Sigmoid colon (tissue), 7 donors: ENCODE results near the gene DICER1. TPM values are rescaled to one million over a fixed set of nuclear protein-coding genes. Genes with fewer than 3 reads are reported as not detected.

Source experiments
- DNase-seq: peaks from one replicate; pipeline ENCODE4 v3.0.0-alpha.2; 2019
- H3K27ac ChIP-seq, 4 donors: fragments of 200-600 bp; sonication (generic); one replicate each; pipeline ENCODE4 v1.5.1; 2016 to 2019; ENCODE audit warnings: mild to moderate bottlenecking in 1 of 4
- H3K27me3 ChIP-seq, 3 donors: fragments of 200-600 bp; sonication (generic); one replicate each; pipeline ENCODE4 v1.5.1; 2019; ENCODE audit warnings: mild to moderate bottlenecking in 1 of 3
- H3K36me3 ChIP-seq, 4 donors: fragments of 200-600 bp; sonication (generic); one replicate each; pipeline ENCODE4 v1.5.1; 2016 to 2019
- H3K4me1 ChIP-seq, 4 donors: fragments of 200-600 bp; sonication (generic); one replicate each; pipeline ENCODE4 v1.5.1; 2017 to 2019
- H3K4me3 ChIP-seq, 4 donors: fragments of 200-600 bp; sonication (generic); one replicate each; pipeline ENCODE4 v1.5.1; 2017 to 2019; ENCODE audit warnings: mild to moderate bottlenecking in 2 of 4, moderate library complexity in 1 of 4
- H3K9me3 ChIP-seq, 4 donors: fragments of 200-600 bp in 3 of 4; sonication (generic) in 3 of 4; one replicate each; pipeline versions ENCODE4 v1.5.1 to v1.6.1; 2013 to 2019
- CTCF ChIP-seq, 4 experiments: fragments of 450-650 bp in 3 of 4; fragments of 200-600 bp in 1 of 4; IDR thresholded peaks; one replicate each; pipeline ENCODE4 v1.5.1; 2016 to 2019; ENCODE audit warnings: antibody characterized with exemption in 4 of 4, mild to moderate bottlenecking in 3 of 4, moderate library complexity in 2 of 4
- EP300 ChIP-seq, 4 donors: sonication (generic); formaldehyde crosslinking; IDR thresholded peaks; one replicate each; pipeline ENCODE4 v1.6.1; 2017; ENCODE audit warnings: antibody characterized with exemption in 4 of 4
- POLR2A ChIP-seq, 2 donors: fragments of 450-650 bp; IDR thresholded peaks; one replicate each; pipeline ENCODE4 v1.6.1; 2016; ENCODE audit warnings: antibody characterized with exemption in 2 of 2, mild to moderate bottlenecking in 2 of 2, moderate library complexity in 2 of 2
- POLR2AphosphoS5 ChIP-seq, 4 donors: sonication (generic); formaldehyde crosslinking; IDR thresholded peaks; one replicate each; pipeline ENCODE4 v1.6.1; 2017; ENCODE audit warnings: antibody characterized with exemption in 4 of 4
- WGBS, 2 donors: extraction: QIAGEN DNeasy Blood & Tissue Kit; methylation state at CpG; one replicate each; pipeline ENCODE4 v1.1.7; 2013; 5-methylcytosine and 5-hydroxymethylcytosine counted together
- intact Hi-C: fragments of 100-400 bp; cut with DNase I; formaldehyde crosslinking; loops from one replicate; pipeline ENCODE4 v1.15.1; 2023
- polyA plus RNA-seq, 3 donors: library from polyadenylated mRNA; stranded (reverse); fragments of 200-250 nt; gene quantifications; one replicate each; pipeline ENCODE4 v1.2.3, GENCODE V29; 2013
- total RNA-seq, 4 donors: library from RNA; depleted of rRNA; stranded (reverse); fragments of >200 nt; gene quantifications; one replicate each; pipeline ENCODE4 v1.1.0, GENCODE V29; 2016
- donor health status: healthy with polysubstance abuse.
- donor health status: Bipolar disorder and iron deficiency.
- donor health status: healthy.

DICER1 gene
- total and polyA plus RNA-seq, 7 donors = 6.0 to 77.0 (median 44.9) TPM

- Histone ChIP-seq H3K9me3 (no peaks in the 10 kb centered on the region), H3K36me3 (peaks cover 0 to 61% (median 9%) of the 10 kb centered on the region in 4 donors), H3K4me3 (no peak overlapping the region), H3K27ac (no peak overlapping the region), H3K27me3 (no peaks in the 10 kb centered on the region), H3K4me1 (peaks cover 0 to 4% (median 0%) of the 10 kb centered on the region in 4 donors)
- TF ChIP-seq POLR2A (IDR thresholded peaks at IDR 0.05) (no peak), CTCF (IDR thresholded peaks at IDR 0.05) (no peak), POLR2AphosphoS5 (IDR thresholded peaks at IDR 0.05) (no peak), EP300 (IDR thresholded peaks at IDR 0.05) (no peak)
- intact Hi-C loops = no loop called here
- WGBS, 2 donors = 94 to 98% methylated on average over 12 of the region's 12 CpGs
- DNase-seq = no peak
Measured at GRCh38 chr14:95122621-95122945, 34.7 kb downstream of the DICER1 start.

GRCh38 chr14:95121911-95122620, 35.3 kb downstream of the DICER1 start:
- DNase-seq = no peak
- H3K27me3 ChIP-seq = no peaks in the 10 kb centered on the region
- H3K4me1 ChIP-seq = peaks cover 0 to 4% (median 0%) of the 10 kb centered on the region in 4 donors
- 81 to 93% methylated on average over 6 of the region's 6 CpGs for WGBS, 2 donors
- H3K36me3 ChIP-seq = peaks cover 0 to 67% (median 9%) of the 10 kb centered on the region in 4 donors
- H3K4me3 ChIP-seq = no peak overlapping the region
- intact Hi-C loops = no loop called here
- TF ChIP-seq POLR2A (IDR thresholded peaks at IDR 0.05) = no peak
- no peak for TF ChIP-seq EP300 (IDR thresholded peaks at IDR 0.05)
- TF ChIP-seq CTCF (IDR thresholded peaks at IDR 0.05) = no peak
- no peak for TF ChIP-seq POLR2AphosphoS5 (IDR thresholded peaks at IDR 0.05)
- no peak overlapping the region for H3K27ac ChIP-seq
- H3K9me3 ChIP-seq = no peaks in the 10 kb centered on the region

GRCh38 chr14:95119336-95119735, 38.0 kb downstream of the DICER1 start:
- Histone ChIP-seq H3K36me3 (peaks cover 0 to 75% (median 14%) of the 10 kb centered on the region in 4 donors), H3K27ac (no peak overlapping the region), H3K4me3 (no peak overlapping the region), H3K4me1 (peaks cover 0 to 4% (median 0%) of the 10 kb centered on the region in 4 donors), H3K27me3 (no peaks in the 10 kb centered on the region), H3K9me3 (no peaks in the 10 kb centered on the region)
- no peak for DNase-seq
- intact Hi-C loops = no loop called here
- TF ChIP-seq POLR2AphosphoS5 (IDR thresholded peaks at IDR 0.05) (no peak), POLR2A (IDR thresholded peaks at IDR 0.05) (no peak)
- 56 to 75% methylated on average over 1 of the region's 1 CpG for WGBS, 2 donors

- 95 to 96% methylated on average over 14 of the region's 14 CpGs for WGBS, 2 donors
Measured at GRCh38 chr14:95117937-95118721, 39.2 kb downstream of the DICER1 start.

More at GRCh38 chr14:95117937-95118721, 39.2 kb downstream of the DICER1 start:
- Histone ChIP-seq H3K27ac (no peak overlapping the region), H3K36me3 (peaks cover 0 to 74% (median 14%) of the 10 kb centered on the region in 4 donors), H3K27me3 (no peaks in the 10 kb centered on the region), H3K9me3 (no peaks in the 10 kb centered on the region), H3K4me3 (no peak overlapping the region), H3K4me1 (peaks cover 0 to 4% (median 0%) of the 10 kb centered on the region in 4 donors)
- TF ChIP-seq POLR2AphosphoS5 (IDR thresholded peaks at IDR 0.05) = no peak
- no peak for TF ChIP-seq POLR2A (IDR thresholded peaks at IDR 0.05)
- no peak for TF ChIP-seq EP300 (IDR thresholded peaks at IDR 0.05)
- TF ChIP-seq CTCF (IDR thresholded peaks at IDR 0.05) = no peak
- DNase-seq = no peak
- intact Hi-C loops = no loop called here
